GM23248 (cell line): ENCODE data around the gene PFDN6.

ENCODE experiments used
- EZH2 ChIP-seq: fragments of 200-600 bp; sonication (generic); IDR thresholded peaks from 2 replicates; pipeline ENCODE4 v1.6.1; 2018; ENCODE audit warnings: antibody characterized with exemption, mild to moderate bottlenecking; ENCODE audit not compliant: insufficient read depth, poor library complexity, severe bottlenecking
- EZH2phosphoT487 ChIP-seq: fragments of 200-600 bp; sonication (generic); IDR thresholded peaks from 2 replicates; pipeline ENCODE4 v1.6.1; 2018; ENCODE audit warnings: antibody characterized with exemption, moderate library complexity, mild to moderate bottlenecking, low read depth; ENCODE audit not compliant: insufficient read depth

DNA sequence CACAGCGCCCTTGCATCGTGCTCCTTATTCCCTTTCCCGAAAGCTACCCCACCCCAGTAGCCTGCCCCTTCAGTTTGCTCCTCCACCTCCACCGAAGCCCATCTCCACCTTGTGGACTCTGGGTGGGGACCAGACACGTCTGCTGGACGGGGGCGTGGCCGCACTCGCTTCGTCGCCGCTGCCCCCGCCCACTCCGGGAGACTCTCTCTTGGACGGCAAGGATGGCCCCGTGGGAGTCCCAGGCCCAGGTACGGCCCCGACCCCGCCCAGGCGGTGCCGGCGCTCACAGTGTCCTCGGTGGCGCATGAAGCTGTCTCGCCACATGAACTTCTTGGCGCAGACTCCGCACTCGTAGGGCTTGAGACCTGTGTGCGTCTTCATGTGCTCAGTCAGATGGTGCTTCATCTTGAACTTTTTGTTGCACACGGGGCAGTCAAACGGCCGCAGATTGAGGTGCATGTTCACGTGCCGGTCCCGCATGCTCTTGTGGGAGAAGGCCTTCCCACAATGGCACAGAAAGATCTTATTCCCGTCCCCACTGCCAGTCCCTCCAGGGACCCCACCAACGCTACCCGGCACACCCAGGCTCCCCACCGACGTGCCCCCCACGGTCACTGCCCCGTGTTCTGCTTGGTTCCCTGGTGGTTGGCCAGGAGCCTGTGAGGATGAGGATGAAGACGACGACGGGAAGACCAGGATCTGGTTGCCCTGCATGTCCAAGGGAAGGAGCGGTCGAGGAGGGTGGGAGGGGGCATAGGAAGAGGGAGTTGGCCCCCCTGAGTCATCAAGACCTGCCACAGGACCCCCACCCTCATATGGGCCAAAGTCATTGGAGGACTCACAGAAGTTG is 25.8 kb downstream of the PFDN6 start:
- no peak for TF ChIP-seq EZH2
- TF ChIP-seq EZH2phosphoT487, result no peak
